Osteocyte (in vitro differentiated cells): ENCODE results near the gene FNIP2. TPM values are rescaled to one million over a fixed set of nuclear protein-coding genes. Genes with fewer than 3 reads are reported as not detected.

ENCODE experiments used
- DNase-seq: peaks from one replicate; pipeline ENCODE4 v3.0.0; 2021; ENCODE audit warnings: mixed read lengths; ENCODE audit not compliant: unreplicated experiment; ENCODE audit errors: extremely low spot score
- H3K27ac Mint-ChIP-seq: one replicate; pipeline ENCODE4 v1.8.0; 2021; ENCODE audit warnings: mild to moderate bottlenecking, mixed read lengths; ENCODE audit not compliant: unreplicated experiment
- H3K27me3 Mint-ChIP-seq: one replicate; pipeline ENCODE4 v1.8.0; 2021; ENCODE audit warnings: mixed read lengths; ENCODE audit not compliant: unreplicated experiment
- H3K36me3 Mint-ChIP-seq: one replicate; pipeline ENCODE4 v1.8.0; 2021; ENCODE audit warnings: mixed read lengths; ENCODE audit not compliant: unreplicated experiment
- H3K4me1 Mint-ChIP-seq: one replicate; pipeline ENCODE4 v1.8.0; 2021; ENCODE audit warnings: mixed read lengths; ENCODE audit not compliant: unreplicated experiment
- H3K4me3 Mint-ChIP-seq: one replicate; pipeline ENCODE4 v1.8.0; 2021; ENCODE audit warnings: mild to moderate bottlenecking, moderate library complexity, mixed read lengths; ENCODE audit not compliant: unreplicated experiment
- H3K9me3 Mint-ChIP-seq: one replicate; pipeline ENCODE4 v1.8.0; 2021; ENCODE audit warnings: mixed read lengths; ENCODE audit not compliant: unreplicated experiment
- CTCF ChIP-seq: fragments of 200-600 bp; sonication (generic); IDR thresholded peaks from 2 replicates; pipeline ENCODE4 v1.5.0; 2021; ENCODE audit warnings: antibody characterized with exemption, mild to moderate bottlenecking, moderate library complexity
- total RNA-seq: library from RNA; stranded (reverse); gene quantifications from 2 replicates; pipeline ENCODE4 v1.2.1, GENCODE V29; 2021

The FNIP2 gene
- total RNA-seq, 1 donor from 2014 or later: 14.4 TPM

GRCh38 chr4:158870282-158870625 lies 101.4 kb downstream of the FNIP2 start:
- peaks cover 27% of the 10 kb centered on the region for H3K36me3 Mint-ChIP-seq
- DNase-seq: no peak
- H3K4me1 Mint-ChIP-seq: peaks cover 35% of the 10 kb centered on the region
- H3K4me3 Mint-ChIP-seq: no peak overlapping the region
- no peaks in the 10 kb centered on the region for H3K9me3 Mint-ChIP-seq
- no peak for TF ChIP-seq CTCF
- H3K27me3 Mint-ChIP-seq: no peaks in the 10 kb centered on the region
- no peak overlapping the region for H3K27ac Mint-ChIP-seq

- Mint-ChIP-seq H3K9me3 (no peaks in the 10 kb centered on the region), H3K36me3 (peaks cover 27% of the 10 kb centered on the region), H3K27ac (no peak overlapping the region), H3K4me3 (no peak overlapping the region), H3K4me1 (peaks cover 35% of the 10 kb centered on the region), H3K27me3 (no peaks in the 10 kb centered on the region)
- TF ChIP-seq CTCF: no peak
- no peak for DNase-seq
Observed at GRCh38 chr4:158870626-158871334, 102.0 kb downstream of the FNIP2 start.

- H3K4me1 Mint-ChIP-seq: peaks cover 36% of the 10 kb centered on the region
- no peak for DNase-seq
- TF ChIP-seq CTCF: no peak
- no peaks in the 10 kb centered on the region for H3K27me3 Mint-ChIP-seq
- no peak overlapping the region for H3K27ac Mint-ChIP-seq
- no peak overlapping the region for H3K4me3 Mint-ChIP-seq
- H3K9me3 Mint-ChIP-seq: no peaks in the 10 kb centered on the region
- H3K36me3 Mint-ChIP-seq: peaks cover 29% of the 10 kb centered on the region
Observed at GRCh38 chr4:158871335-158871724, 102.5 kb downstream of the FNIP2 start.

- no peak for TF ChIP-seq CTCF
- Mint-ChIP-seq H3K36me3 (peaks cover 28% of the 10 kb centered on the region), H3K27me3 (no peaks in the 10 kb centered on the region), H3K9me3 (no peaks in the 10 kb centered on the region), H3K4me1 (peaks cover 36% of the 10 kb centered on the region), H3K4me3 (peak overlapping the region; percentile 46), H3K27ac (peak overlapping the region; percentile 95)
- DNase-seq: no peak
Observed at GRCh38 chr4:158873795-158874401, 105.1 kb downstream of the FNIP2 start.

GRCh38 chr4:158875026-158875425 lies 106.2 kb downstream of the FNIP2 start:
- no peak overlapping the region for H3K4me3 Mint-ChIP-seq
- H3K27ac Mint-ChIP-seq: no peak overlapping the region
- H3K9me3 Mint-ChIP-seq: no peaks in the 10 kb centered on the region
- no peaks in the 10 kb centered on the region for H3K27me3 Mint-ChIP-seq
- peaks cover 36% of the 10 kb centered on the region for H3K4me1 Mint-ChIP-seq
- DNase-seq: no peak
- H3K36me3 Mint-ChIP-seq: peaks cover 30% of the 10 kb centered on the region
- TF ChIP-seq CTCF: no peak
